CD4-positive, alpha-beta T cell (primary cell): ENCODE data around the gene HCAR2. TPM values are rescaled to one million over a fixed set of nuclear protein-coding genes. Genes with fewer than 3 reads are reported as not detected.

Experiments used
- ATAC-seq: fragments of 200-7000 bp; cut with Tn5 transposase; one replicate; pipeline ENCODE4 v1.10.0; 2022; ENCODE audit warnings: mild to moderate bottlenecking; ENCODE audit not compliant: poor library complexity
- CTCF ChIA-PET: fragments of 350-600 bp; sonication (Branson Sonifier 250); formaldehyde crosslinking; loops from one replicate; lab custom pipeline; 2021; ENCODE audit warnings: antibody characterized with exemption, inconsistent platforms; lab: Charles Lee
- POLR2A ChIA-PET: fragments of 350-600 bp; sonication (Branson Sonifier 250); formaldehyde crosslinking; loops from one replicate; lab custom pipeline; 2021; ENCODE audit warnings: antibody characterized with exemption, inconsistent platforms; lab: Charles Lee
- DNase-seq, 14 experiments: peaks; one replicate each; pipeline ENCODE4 v3.0.0-alpha.2; 2013 to 2020; ENCODE audit warnings: mixed read lengths in 2 of 14
- H3K27ac ChIP-seq, 2 donors: one replicate each; pipeline versions ENCODE4 v1.5.1 to v1.7.0; 2013; ENCODE audit warnings: low read length in 2 of 2, low read depth in 1 of 2, mild to moderate bottlenecking in 1 of 2
- H3K27me3 ChIP-seq, 2 experiments: 1 replicate in 1 of 2; 2 replicates in 1 of 2; pipeline versions ENCODE4 v1.6.1 to v1.7.0; 2013; ENCODE audit warnings: low read length in 2 of 2, control low read depth in 1 of 2, mild to moderate bottlenecking in 1 of 2, moderate library complexity in 1 of 2; ENCODE audit not compliant: insufficient read depth in 2 of 2, control insufficient read depth in 1 of 2
- H3K36me3 ChIP-seq: one replicate; pipeline ENCODE4 v1.6.1; 2013; ENCODE audit warnings: low read length, control low read depth; ENCODE audit not compliant: insufficient read depth
- H3K4me1 ChIP-seq: one replicate; pipeline ENCODE4 v1.6.1; 2013; ENCODE audit warnings: low read length, control low read depth; ENCODE audit not compliant: insufficient read depth
- H3K4me3 ChIP-seq: one replicate; pipeline ENCODE4 v1.5.1; 2013; ENCODE audit warnings: mild to moderate bottlenecking, low read length, moderate library complexity
- H3K9me3 ChIP-seq, 2 experiments: 1 replicate in 1 of 2; 2 replicates in 1 of 2; pipeline versions ENCODE4 v1.6.1 to v1.7.0; 2013; ENCODE audit warnings: low read length in 2 of 2, mild to moderate bottlenecking in 2 of 2, control low read depth in 1 of 2, moderate library complexity in 1 of 2; ENCODE audit not compliant: control insufficient read depth in 1 of 2, insufficient read depth in 1 of 2
- H3K27ac Mint-ChIP-seq: one replicate; pipeline ENCODE4 v1.8.0; 2020; ENCODE audit warnings: mixed read lengths
- H3K27me3 Mint-ChIP-seq: one replicate; pipeline ENCODE4 v1.8.0; 2021; ENCODE audit warnings: mixed read lengths
- H3K36me3 Mint-ChIP-seq: one replicate; pipeline ENCODE4 v1.8.0; 2021; ENCODE audit warnings: low read depth, mixed read lengths
- H3K4me1 Mint-ChIP-seq: one replicate; pipeline ENCODE4 v1.8.0; 2021; ENCODE audit warnings: low read depth, mixed read lengths
- H3K4me3 Mint-ChIP-seq: one replicate; pipeline ENCODE4 v1.8.0; 2020; ENCODE audit warnings: mild to moderate bottlenecking, mixed read lengths
- H3K9me3 Mint-ChIP-seq: one replicate; pipeline ENCODE4 v1.8.0; 2020; ENCODE audit warnings: mixed read lengths
- intact Hi-C, 2 experiments: fragments of 100-400 bp; cut with DNase I in 1 of 2; cut with micrococcal nuclease in 1 of 2; formaldehyde crosslinking; loops; one replicate each; pipeline versions ENCODE4 v1.15.1 to v1.9.0; 2023 to 2025; cut with DNase I, micrococcal nuclease
- total RNA-seq, 174 experiments: library from RNA in 2 of 174; stranded (reverse) in 2 of 174; gene quantifications; one replicate each; pipeline ENCODE4 v1.2.3 and lab custom pipeline; 2021 to 2026
- TF ChIP-seq, protein P1 (sequence below): fragments of 200-600 bp; IDR thresholded peaks from one replicate; pipeline ENCODE4 v1.8.0; 2022; ENCODE audit warnings: antibody characterized with exemption, mild to moderate bottlenecking

Gene HCAR2
- total RNA-seq, 2 experiments from 2014 or later: 0.19 to 0.39 TPM

DNA sequence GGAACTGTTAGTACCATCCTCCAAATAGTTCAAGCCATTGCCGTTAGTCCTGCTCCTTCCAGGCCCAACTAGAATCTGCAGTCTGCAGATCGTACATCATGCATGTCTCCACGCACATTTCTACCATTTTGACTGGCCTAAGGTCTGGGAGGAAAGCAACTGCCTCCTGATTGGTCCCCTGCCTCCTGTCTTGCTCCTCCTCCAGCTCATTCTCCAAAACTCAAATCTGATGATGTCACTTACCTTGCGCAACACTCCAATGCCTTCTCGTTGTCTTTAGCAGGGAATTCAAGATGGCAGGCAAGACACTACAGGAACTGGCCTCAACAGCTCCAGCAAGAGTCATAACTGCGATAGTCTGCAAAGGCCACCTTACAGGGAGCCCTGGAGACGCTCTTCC is 37.2 kb upstream of the HCAR2 start:
- Histone ChIP-seq H3K4me3 (no peak overlapping the region), H3K4me1 (no peaks in the 10 kb centered on the region), H3K27ac (no peak overlapping the region), H3K9me3 (no peaks in the 10 kb centered on the region), H3K36me3 (no peaks in the 10 kb centered on the region), H3K27me3 (peaks cover 0 to 3% of the 10 kb centered on the region in 2 experiments)
- ATAC-seq: no peak
- Mint-ChIP-seq H3K27me3 (no peaks in the 10 kb centered on the region), H3K4me3 (no peak overlapping the region), H3K9me3 (no peaks in the 10 kb centered on the region), H3K27ac (no peak overlapping the region), H3K4me1 (no peaks in the 10 kb centered on the region), H3K36me3 (no peaks in the 10 kb centered on the region)
- intact Hi-C loops: no loop called here
- ChIA-PET POLR2A (no interaction called here), CTCF (interaction anchor here (0.7 kb wide), 1 partner anchor 240 kb away, joined by 3 read pairs; the partner anchor contains the start of gene ZCCHC8)
- DNase-seq: no peak
- TF ChIP-seq, protein P1, sequence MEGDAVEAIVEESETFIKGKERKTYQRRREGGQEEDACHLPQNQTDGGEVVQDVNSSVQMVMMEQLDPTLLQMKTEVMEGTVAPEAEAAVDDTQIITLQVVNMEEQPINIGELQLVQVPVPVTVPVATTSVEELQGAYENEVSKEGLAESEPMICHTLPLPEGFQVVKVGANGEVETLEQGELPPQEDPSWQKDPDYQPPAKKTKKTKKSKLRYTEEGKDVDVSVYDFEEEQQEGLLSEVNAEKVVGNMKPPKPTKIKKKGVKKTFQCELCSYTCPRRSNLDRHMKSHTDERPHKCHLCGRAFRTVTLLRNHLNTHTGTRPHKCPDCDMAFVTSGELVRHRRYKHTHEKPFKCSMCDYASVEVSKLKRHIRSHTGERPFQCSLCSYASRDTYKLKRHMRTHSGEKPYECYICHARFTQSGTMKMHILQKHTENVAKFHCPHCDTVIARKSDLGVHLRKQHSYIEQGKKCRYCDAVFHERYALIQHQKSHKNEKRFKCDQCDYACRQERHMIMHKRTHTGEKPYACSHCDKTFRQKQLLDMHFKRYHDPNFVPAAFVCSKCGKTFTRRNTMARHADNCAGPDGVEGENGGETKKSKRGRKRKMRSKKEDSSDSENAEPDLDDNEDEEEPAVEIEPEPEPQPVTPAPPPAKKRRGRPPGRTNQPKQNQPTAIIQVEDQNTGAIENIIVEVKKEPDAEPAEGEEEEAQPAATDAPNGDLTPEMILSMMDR: no peak

DNA sequence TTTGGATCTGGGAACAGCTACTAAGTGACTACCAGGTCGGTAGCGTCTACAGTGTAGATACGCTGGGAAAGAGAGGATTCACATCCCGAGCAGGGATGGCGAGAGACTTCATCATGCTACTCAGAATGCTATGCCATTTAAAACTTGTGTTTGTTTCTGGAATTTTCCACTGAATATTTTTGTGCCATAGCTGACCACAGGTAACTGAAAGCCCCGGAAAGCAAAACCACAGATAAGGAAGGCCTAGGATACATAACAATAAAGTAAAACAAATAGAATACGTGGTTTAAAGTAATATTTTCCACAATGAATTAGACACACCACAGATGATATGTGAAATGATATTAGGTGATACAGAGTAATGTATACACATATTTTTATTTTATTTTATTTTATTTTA is 35.4 kb upstream of the HCAR2 start:
- Mint-ChIP-seq H3K27me3 (no peaks in the 10 kb centered on the region), H3K27ac (no peak overlapping the region), H3K9me3 (no peaks in the 10 kb centered on the region), H3K4me1 (peaks cover 3% of the 10 kb centered on the region), H3K4me3 (no peak overlapping the region), H3K36me3 (no peaks in the 10 kb centered on the region)
- no peak overlapping the region for H3K4me3 ChIP-seq
- TF ChIP-seq, protein P1: no peak
- no peak overlapping the region for H3K27ac ChIP-seq
- peaks cover 0 to 3% of the 10 kb centered on the region in 2 experiments for H3K27me3 ChIP-seq
- CTCF ChIA-PET: interaction anchor here (0.6 kb wide), 1 partner anchor 36 kb away, joined by 3 read pairs; no protein-coding TSS in a partner anchor
- POLR2A ChIA-PET: no interaction called here
- intact Hi-C loops: no loop called here
- no peaks in the 10 kb centered on the region for H3K36me3 ChIP-seq
- DNase-seq (no peak), ATAC-seq (no peak)
- no peaks in the 10 kb centered on the region for H3K9me3 ChIP-seq
- no peaks in the 10 kb centered on the region for H3K4me1 ChIP-seq

DNA sequence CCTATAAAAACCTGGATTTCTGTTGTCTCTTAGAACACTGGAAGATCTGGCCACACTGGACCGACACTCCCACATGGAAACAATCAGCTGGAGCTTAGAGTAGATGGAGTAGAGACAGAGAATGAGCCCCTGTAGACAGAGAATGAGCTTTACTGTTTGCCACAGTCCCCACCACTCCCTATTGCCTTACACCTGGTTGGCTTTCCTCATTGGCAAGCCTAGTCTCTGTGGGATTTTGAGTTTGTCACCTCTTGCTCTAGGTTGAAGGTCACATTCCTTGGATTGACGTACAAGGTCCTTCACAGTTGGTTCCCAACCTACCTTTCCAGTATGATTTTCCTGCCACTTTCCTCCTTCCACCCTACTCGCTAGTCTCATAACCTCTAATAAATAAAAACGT is 29.5 kb upstream of the HCAR2 start:
- Mint-ChIP-seq H3K36me3 (no peaks in the 10 kb centered on the region), H3K9me3 (no peaks in the 10 kb centered on the region), H3K4me1 (peaks cover 41% of the 10 kb centered on the region), H3K27me3 (peaks cover 5% of the 10 kb centered on the region), H3K27ac (no peak overlapping the region), H3K4me3 (no peak overlapping the region)
- peaks cover 24% of the 10 kb centered on the region for H3K4me1 ChIP-seq
- no peaks in the 10 kb centered on the region for H3K9me3 ChIP-seq
- no peak overlapping the region for H3K27ac ChIP-seq
- H3K4me3 ChIP-seq: no peak overlapping the region
- intact Hi-C loops: no loop called here
- DNase-seq (no peak), ATAC-seq (no peak)
- H3K36me3 ChIP-seq: no peaks in the 10 kb centered on the region
- ChIA-PET POLR2A (interaction anchor here (1.2 kb wide), 1 partner anchor 206 kb away, joined by 3 read pairs; the partner anchor contains the start of genes KNTC1 and RSRC2), CTCF (no interaction called here)
- H3K27me3 ChIP-seq: no peaks in the 10 kb centered on the region
- TF ChIP-seq, protein P1: no peak
